Fibroblast of skin of back (primary cell): ENCODE results near the gene NOTCH1.

Experiments used
- DNase-seq: peaks from one replicate; pipeline ENCODE4 v3.0.0-alpha.2; 2013

Gene NOTCH1

DNA sequence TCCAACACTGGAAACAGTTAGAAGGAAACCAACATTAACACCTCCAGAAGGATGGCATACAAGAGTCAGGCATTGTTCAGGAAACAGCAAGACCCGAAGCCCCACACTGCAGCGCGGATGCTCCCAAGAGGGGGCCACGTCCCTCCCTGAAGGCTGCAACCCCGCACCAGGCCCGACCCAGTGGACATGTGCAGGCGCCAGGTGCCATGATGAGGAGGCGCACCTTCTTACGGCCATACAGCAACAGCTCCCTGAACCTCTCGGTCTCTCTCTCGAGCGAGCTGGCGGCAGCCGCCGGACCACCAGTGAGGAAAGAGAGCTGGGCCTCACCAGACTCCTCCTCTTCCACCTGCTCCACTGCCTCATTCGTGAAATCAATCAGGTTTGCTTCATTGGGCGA, 83.2 kb downstream of the NOTCH1 start:
- no peak for DNase-seq

DNA sequence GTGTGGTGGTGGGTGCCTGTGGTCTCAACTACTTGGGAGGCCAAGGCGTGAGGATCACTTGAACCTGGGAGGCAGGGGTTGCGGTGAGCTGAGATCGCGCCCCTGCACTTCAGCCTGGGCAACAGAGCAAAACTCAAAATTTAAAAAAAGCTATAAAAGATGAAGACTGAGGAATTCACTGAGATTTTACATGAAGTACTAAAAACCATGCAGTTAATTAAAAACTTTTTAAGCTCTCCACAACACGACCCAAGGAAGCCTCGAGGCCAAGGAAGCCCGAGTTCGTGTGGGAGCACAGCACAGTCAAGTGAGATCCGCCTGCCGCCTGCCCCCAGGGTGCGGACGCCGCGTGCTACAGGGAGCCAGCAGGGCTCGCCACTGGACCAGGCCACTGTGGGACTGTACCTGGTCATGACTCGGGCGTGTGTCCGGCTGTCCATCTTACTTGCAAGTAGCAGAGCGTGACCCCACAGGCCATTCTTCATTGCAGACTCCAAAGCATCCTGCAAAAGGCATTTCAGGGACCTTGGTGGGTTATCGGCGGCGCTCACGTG, 85.0 kb downstream of the NOTCH1 start:
- DNase-seq, result no peak

DNA sequence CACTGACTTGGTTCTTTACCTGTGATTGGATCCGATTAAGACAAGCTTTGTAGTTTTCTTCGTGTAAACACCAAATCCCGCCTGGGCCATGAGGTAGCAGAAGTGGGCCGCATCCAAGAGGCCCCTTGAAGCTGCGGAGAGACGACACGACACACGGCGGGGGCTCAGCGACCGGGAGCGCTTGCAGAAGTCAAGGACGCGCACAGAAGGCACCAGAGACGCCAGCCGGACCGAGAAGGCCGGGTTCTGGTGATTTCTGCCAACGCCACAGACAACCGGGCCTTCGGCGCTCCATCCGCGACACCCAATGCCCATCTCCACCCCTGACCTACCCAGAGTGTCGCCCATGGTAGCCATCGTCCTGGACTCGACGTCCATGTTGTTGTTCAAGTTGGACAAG, 86.4 kb downstream of the NOTCH1 start:
- no peak for DNase-seq

DNA sequence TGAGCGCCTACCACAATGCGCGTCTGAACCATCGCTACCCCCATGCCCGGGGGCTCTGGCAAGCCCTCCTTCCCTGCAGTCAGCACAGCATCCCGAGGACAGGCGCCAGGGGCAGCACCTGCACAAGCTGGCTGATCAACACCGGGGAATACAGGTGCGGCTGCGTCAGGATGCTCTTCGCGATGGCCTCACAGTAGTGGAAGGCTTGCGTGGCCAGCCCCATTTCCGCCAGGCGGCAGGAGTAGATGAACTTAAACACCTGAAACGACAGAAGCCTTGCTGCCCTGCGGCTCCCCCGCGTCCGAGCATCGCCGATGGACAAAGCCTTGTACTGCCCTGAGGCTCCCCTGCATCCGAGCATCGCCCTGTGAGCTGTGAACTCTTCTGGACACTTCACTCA, 88.5 kb downstream of the NOTCH1 start:
- no peak for DNase-seq

DNA sequence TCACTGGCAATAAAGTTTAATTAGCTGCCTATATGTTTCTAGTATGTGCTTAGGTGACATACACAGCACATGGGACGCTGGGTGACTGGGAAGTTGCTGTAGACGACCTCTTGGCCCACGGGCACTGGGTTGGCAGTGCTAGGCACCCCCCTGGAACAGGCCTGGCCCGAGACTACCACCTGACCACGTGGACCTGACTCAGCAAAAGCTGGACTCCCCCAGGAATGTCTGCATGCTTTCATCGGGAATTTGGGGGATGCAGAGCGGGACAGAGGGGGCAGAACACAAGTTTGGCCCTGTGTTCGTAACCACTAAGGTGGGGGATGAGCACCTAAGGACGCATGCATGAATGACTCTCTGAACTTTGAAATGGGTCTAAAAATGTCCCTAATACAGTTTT, 89.6 kb downstream of the NOTCH1 start:
- DNase-seq, result no peak

DNA sequence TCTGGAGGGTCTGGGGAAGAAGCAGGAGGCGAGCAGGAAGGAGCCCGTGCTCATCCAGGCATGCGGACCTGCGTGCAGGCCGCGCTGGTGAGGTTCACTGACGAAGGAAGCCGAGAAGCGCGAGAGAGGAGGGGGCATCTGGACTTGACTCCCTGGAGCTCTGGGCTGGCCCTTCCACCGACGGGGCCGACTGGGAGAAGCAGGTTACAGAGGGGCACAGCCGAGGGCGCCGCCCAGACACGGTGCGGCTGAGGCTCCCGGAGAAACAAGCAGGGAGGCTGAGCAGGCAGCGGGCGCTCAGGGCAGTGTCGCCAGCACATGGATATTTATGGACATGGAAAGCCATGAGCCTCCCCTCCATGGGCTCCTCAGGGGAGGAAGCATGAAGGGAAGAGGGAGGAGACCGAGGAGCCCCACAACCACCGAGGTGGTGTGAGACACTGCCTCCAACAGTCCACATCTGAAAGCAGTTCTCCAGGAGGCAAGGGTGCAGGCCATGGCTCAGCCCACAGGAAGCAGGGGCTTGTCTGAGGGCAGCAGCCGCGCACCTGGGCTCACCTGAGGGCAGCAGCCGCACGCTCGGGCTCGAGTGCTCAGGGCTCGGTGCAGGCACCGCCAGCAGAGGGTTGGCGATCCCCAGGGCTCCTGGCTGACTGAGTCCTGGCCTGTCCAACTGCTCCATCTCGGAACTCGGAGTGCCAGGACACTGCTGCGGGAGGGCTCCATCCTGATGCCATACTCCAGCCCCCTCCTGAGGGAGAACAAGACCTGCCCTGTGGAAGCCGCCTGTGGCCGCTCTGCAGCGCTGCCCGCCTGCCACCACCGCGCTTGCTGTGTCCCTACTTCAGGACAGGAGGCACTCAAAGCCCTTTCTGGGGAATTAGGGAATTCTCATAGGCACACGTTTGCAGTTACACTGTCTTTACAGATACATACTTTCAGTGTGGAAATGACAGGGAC, 90.5 kb downstream of the NOTCH1 start:
- DNase-seq, result no peak

DNA sequence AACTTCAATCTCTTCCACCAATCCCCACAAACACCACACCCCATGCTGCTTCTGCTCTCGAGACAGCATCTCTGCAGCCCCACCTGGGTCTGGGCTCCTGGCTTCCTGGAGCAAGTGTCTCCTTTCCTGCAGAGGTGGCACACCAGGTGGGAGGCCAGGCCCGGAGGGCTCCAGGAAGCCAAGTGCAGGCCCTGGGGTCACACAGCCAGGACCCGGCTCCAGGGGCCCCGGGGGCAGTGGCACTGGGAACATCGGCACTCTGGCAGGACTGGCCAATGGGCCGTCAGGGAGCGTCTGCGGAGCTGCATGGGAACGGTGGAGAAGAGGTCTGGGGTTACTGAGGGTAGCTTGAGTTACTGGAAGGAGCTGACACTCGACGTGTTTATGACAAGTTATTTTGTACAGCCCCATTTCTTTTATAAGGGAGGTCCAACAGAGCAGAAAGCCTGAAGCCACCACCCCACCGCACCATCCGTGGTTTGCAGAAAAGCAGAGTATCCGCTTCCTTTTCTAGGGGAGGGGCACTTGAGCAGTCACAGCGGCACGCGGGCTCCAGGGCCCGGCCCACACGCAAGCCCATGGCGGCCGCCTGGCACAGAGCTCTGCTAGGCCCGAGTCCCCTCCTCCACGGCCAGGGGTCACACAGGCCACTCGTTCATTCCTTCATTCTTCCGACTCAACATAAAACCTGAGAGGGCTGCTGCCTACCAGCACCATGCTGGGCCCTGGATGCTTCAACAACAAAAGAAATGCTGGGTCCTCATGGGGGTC, 91.6 kb downstream of the NOTCH1 start:
- DNase-seq, result no peak

DNA sequence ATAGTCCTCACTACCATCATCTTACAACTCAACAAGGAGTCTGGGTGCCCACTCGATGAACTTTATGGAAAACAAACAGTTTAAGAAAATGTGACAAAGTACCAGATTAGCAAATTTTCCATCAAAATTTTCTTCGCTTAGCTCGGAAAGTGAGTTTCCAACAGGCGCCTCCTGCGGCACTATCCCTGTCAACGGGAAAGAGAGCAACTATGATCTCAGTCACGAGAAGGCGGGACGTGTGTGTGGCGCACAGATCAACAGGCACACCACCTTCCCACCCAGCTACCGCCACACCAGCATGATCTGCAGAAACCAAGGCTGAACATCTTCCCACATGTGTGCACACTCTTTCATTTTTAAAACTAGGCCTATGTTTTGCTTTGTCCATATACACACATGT, 92.5 kb downstream of the NOTCH1 start:
- no peak for DNase-seq

DNA sequence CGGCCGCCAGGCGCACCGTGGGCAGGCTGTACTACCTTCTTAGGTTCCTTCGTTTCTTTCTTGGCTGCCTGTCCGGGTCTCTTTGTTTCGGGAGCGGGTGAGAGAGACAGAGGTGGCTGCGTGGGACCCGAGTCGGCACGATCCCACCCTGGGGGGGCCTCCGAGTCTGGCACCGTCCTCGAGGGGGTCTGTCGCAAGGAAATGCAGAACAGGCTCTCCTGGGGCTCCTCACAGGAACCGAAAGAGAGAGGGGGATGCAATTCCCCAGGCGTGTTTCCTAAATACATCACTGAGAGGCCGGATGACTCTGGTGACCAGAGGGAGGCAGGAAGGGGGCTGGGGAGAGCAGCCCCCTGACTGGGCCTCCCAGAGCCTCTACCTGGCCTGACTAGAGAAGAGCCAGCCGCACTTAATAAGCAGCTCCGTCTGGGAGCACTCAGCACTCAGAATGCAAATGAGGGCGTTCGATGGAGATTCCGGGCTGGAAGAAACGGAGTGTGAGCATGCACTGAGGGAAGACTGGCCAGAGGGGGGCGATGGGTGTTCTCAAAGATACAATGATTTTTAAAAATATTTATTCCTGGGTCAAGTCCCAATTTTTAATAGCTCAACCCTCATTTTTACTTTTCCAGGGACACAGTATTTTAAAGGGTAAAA, 94.5 kb downstream of the NOTCH1 start:
- DNase-seq, result no peak

DNA sequence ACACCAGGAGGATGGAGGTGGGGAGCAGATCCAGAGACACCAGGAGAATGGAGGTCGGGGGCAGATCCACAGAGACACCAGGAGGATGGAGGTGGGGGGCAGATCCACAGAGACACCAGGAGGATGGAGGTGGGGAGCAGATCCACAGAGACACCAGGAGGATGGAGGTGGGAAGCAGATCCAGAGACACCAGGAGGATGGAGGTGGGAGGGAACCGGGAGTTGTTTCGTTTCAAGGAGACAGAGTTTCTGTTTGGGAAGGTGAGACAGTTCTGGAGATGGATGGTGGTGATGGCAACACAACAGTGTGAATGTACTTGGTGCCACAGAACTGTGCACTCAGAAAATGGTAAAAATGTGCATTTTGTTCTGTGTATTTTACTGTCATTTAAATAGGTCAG, 97.2 kb downstream of the NOTCH1 start:
- DNase-seq, result no peak

DNA sequence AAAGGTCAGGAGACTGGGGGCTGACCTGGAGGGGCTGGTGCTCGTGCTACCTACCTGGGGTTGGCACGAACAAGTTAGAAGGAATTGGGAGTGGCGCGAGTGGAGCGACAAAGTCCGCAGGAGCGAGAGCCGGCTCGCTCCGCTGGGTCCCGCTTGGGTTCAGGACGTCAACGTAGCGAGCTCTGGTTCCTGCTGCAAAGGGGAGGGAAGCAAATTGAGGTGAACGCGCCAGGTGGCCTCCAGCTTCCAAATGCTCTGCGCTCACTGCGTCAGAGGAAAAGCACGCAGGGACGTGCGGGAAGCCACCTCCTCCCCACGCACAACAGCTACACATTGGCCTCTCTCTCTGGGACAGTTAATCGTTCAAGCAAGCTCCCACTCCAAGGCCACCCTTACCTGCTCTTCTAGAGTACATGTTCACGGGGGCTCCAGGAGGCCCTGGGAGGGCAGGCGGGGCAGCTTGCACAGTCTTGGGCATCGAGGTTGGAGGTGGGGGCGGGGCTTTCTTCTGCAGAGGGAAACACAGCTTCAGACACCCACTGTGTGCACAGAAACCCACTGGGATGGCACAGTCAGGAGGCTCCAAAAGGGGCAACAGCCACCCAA, 98.6 kb downstream of the NOTCH1 start:
- DNase-seq, result no peak

DNA sequence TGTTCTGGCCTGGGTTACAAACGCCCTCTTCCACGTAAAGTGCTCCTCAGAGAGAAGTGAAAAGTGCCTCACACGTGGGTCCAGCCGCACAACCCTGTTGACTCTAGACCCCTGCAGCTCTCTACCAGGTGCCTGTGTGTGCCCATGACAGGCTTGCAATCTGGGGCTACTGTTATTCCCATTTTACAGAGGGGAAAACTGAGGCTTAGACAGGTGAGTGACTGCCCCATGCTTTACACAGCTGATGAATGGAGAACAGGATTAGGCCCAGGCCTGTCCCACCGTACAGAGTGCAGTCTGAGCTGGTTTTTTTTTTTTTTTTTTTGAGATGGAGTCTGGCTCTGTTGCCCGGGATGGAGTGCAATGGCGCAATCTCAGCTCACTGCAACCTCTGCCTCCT, 100.0 kb downstream of the NOTCH1 start:
- no peak for DNase-seq
